ENCODE measurements around the gene INAFM1. TPM values are rescaled to one million over a fixed set of nuclear protein-coding genes. Genes with fewer than 3 reads are reported as not detected.

The INAFM1 gene
- total RNA-seq, 4 donors from 2014 or later = 4.3 to 10.6 (median 8.2) TPM

GRCh38 chr19:47270408-47270807 is 4.3 kb upstream of the INAFM1 start:
- Histone ChIP-seq H3K27ac (no peak overlapping the region), H3K27me3 (no peaks in the 10 kb centered on the region), H3K4me3 (replicated peaks in 1 of 3) (no peak overlapping the region), H3K4me1 (peaks cover 3 to 14% of the 10 kb centered on the region in 2 donors), H3K9me3 (no peaks in the 10 kb centered on the region), H3K36me3 (peaks cover 38% of the 10 kb centered on the region in 2 donors)
- TF ChIP-seq CTCF (IDR thresholded peaks at IDR 0.05) (no peak), POLR2A (IDR thresholded peaks at IDR 0.05) (no peak)
- no peak for DNase-seq
- intact Hi-C loops (cut with DNase I) = no loop called here
- WGBS, 2 donors = 93 to 100% methylated on average over 5 to 10 of the region's 10 CpGs

GRCh38 chr19:47271949-47272348 is 2.7 kb upstream of the INAFM1 start:
- Histone ChIP-seq H3K36me3 (peaks cover 25 to 29% of the 10 kb centered on the region in 2 donors), H3K27me3 (no peaks in the 10 kb centered on the region), H3K4me1 (peaks cover 5 to 23% of the 10 kb centered on the region in 2 donors), H3K27ac (no peak overlapping the region), H3K9me3 (no peaks in the 10 kb centered on the region), H3K4me3 (replicated peaks in 1 of 3) (no peak overlapping the region)
- DNase-seq = no peak
- intact Hi-C loops (cut with DNase I) = no loop called here
- WGBS, 2 donors = 71 to 82% methylated on average over 6 of the region's 6 CpGs
- TF ChIP-seq CTCF (IDR thresholded peaks at IDR 0.05) = no peak
- no peak for TF ChIP-seq POLR2A (IDR thresholded peaks at IDR 0.05)

- no peaks in the 10 kb centered on the region for H3K27me3 ChIP-seq
- peak overlapping the region; percentile 72 to 87 (median 73) for H3K4me3 ChIP-seq (replicated peaks in 1 of 3)
- peak overlapping the region; percentile 91 to 100 (median 97) for H3K27ac ChIP-seq
- 60 to 61% methylated on average over 28 to 30 of the region's 42 CpGs for WGBS, 2 donors
- H3K9me3 ChIP-seq = no peaks in the 10 kb centered on the region
- TF ChIP-seq POLR2A (IDR thresholded peaks at IDR 0.05) (no peak), CTCF (IDR thresholded peaks at IDR 0.05) (no peak)
- intact Hi-C loops (cut with DNase I) = no loop called here
- H3K36me3 ChIP-seq = peaks cover 19 to 22% of the 10 kb centered on the region in 2 donors
- peak; percentile 34 to 48 for DNase-seq
- peaks cover 5 to 28% of the 10 kb centered on the region in 2 donors for H3K4me1 ChIP-seq
Observed at GRCh38 chr19:47272448-47273312, 2.0 kb upstream of the INAFM1 start.

GRCh38 chr19:47273313-47274070 is 1.2 kb upstream of the INAFM1 start:
- peak overlapping the region; percentile 91 to 100 (median 97) for H3K27ac ChIP-seq
- H3K27me3 ChIP-seq = no peaks in the 10 kb centered on the region
- intact Hi-C loops (cut with DNase I) = no loop called here
- peaks cover 5 to 30% of the 10 kb centered on the region in 2 donors for H3K4me1 ChIP-seq
- peaks cover 18 to 19% of the 10 kb centered on the region in 2 donors for H3K36me3 ChIP-seq
- peak; percentile 58 to 82 for TF ChIP-seq POLR2A (IDR thresholded peaks at IDR 0.05)
- TF ChIP-seq CTCF (IDR thresholded peaks at IDR 0.05) = no peak
- no peaks in the 10 kb centered on the region for H3K9me3 ChIP-seq
- H3K4me3 ChIP-seq (replicated peaks in 1 of 3) = peak overlapping the region; percentile 72 to 87 (median 73)
- DNase-seq = peak; percentile 93 to 94
- 0% methylated on average over 11 to 41 of the region's 54 CpGs for WGBS, 2 donors

Data from thyroid gland (tissue), 4 donors.